ENCODE results near the gene BNC2.
"Not testable (repeated sequence)": the region's sequence is repeated elsewhere in the genome, so short reads cannot be mapped to it uniquely, and the experiment has no call there.

Gene BNC2, protein sequence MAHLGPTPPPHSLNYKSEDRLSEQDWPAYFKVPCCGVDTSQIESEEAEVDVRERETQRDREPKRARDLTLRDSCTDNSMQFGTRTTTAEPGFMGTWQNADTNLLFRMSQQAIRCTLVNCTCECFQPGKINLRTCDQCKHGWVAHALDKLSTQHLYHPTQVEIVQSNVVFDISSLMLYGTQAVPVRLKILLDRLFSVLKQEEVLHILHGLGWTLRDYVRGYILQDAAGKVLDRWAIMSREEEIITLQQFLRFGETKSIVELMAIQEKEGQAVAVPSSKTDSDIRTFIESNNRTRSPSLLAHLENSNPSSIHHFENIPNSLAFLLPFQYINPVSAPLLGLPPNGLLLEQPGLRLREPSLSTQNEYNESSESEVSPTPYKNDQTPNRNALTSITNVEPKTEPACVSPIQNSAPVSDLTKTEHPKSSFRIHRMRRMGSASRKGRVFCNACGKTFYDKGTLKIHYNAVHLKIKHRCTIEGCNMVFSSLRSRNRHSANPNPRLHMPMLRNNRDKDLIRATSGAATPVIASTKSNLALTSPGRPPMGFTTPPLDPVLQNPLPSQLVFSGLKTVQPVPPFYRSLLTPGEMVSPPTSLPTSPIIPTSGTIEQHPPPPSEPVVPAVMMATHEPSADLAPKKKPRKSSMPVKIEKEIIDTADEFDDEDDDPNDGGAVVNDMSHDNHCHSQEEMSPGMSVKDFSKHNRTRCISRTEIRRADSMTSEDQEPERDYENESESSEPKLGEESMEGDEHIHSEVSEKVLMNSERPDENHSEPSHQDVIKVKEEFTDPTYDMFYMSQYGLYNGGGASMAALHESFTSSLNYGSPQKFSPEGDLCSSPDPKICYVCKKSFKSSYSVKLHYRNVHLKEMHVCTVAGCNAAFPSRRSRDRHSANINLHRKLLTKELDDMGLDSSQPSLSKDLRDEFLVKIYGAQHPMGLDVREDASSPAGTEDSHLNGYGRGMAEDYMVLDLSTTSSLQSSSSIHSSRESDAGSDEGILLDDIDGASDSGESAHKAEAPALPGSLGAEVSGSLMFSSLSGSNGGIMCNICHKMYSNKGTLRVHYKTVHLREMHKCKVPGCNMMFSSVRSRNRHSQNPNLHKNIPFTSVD

DNA sequence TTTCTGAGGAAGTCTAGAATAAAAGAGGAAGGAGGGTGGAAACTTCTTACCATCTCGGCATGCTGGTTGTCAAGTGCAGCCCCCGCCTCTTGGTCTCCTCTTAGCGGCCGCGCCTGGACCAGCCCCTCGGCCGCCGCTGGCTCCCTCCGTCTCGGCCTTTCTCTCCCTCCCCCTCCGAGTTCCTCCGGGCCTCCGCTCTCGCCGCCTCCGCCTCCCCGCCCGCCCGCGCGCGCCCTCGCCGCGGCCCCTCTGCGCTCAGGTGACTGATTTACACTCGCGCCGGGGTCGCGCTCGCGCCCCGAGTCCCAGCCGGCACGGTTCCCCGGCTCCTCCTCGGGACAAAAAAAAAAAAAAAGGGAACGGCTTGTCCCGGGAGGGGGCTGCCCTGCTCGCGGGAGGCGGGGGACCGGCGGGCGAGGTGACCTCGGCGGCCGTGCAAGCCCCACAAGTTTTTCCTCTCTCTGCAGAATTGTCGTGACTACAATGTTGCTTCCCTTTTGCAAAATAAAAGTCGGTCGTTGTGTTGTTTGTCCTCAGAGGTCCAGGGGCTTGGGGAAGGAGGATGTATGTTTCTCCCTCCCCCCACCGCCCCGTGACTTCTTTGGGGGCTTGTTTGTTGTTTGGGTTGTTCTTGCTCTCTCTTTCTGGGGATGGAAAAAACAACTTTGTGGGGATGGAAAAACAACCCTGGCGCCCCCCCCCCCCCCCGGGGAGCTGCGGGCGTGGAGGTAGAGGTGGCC is at the start of gene BNC2:
Gene BNC2 (minus strand): TSS at position 75 of the 740 bp plus-strand sequence. CDS start 22 bp downstream, at position 53.
- Mint-ChIP-seq H3K4me1 (peaks cover 40% of the 10 kb centered on the region), H3K36me3 (ENCODE audit: low read depth) (no peaks in the 10 kb centered on the region), H3K27ac (peak within 1 kb of the TSS; percentile 96), H3K4me3 (peak within 1 kb of the TSS; percentile 99), H3K9me3 (no peaks in the 10 kb centered on the region), H3K27me3 (ENCODE audit: low read depth, poor library complexity) (peaks cover 36% of the 10 kb centered on the region)
- TF ChIP-seq, protein P1, sequence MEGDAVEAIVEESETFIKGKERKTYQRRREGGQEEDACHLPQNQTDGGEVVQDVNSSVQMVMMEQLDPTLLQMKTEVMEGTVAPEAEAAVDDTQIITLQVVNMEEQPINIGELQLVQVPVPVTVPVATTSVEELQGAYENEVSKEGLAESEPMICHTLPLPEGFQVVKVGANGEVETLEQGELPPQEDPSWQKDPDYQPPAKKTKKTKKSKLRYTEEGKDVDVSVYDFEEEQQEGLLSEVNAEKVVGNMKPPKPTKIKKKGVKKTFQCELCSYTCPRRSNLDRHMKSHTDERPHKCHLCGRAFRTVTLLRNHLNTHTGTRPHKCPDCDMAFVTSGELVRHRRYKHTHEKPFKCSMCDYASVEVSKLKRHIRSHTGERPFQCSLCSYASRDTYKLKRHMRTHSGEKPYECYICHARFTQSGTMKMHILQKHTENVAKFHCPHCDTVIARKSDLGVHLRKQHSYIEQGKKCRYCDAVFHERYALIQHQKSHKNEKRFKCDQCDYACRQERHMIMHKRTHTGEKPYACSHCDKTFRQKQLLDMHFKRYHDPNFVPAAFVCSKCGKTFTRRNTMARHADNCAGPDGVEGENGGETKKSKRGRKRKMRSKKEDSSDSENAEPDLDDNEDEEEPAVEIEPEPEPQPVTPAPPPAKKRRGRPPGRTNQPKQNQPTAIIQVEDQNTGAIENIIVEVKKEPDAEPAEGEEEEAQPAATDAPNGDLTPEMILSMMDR (IDR thresholded peaks at IDR 0.05): no peak
- peak; percentile 85 for DNase-seq

DNA sequence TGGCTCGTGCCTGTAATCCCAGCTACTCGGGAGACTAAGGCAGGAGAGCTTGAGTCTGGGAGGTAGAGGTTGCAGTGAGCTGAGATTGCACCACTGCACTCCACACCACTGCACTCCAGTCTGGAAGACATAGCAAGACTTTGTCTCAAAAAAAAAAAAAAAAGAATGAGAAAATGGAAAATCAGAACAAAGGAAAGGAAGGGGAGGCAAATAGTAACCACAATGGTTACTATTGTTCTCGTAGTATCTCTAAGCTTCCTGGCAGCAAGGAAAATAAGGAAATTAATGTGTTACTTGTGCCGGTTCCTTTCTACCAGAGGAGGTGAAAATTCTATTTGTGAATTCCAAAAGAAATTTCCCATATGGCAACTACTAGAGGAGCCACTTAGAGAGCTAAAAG is 48.5 kb upstream of the BNC2 start:
- Mint-ChIP-seq H3K9me3 (peaks cover 58% of the 10 kb centered on the region), H3K27me3 (ENCODE audit: low read depth, poor library complexity) (peaks cover 10% of the 10 kb centered on the region), H3K4me3 (no peak overlapping the region), H3K27ac (no peak overlapping the region), H3K36me3 (ENCODE audit: low read depth) (peaks cover 10% of the 10 kb centered on the region), H3K4me1 (no peaks in the 10 kb centered on the region)
- no peak for DNase-seq
- TF ChIP-seq, protein P1 (IDR thresholded peaks at IDR 0.05): no peak

DNA sequence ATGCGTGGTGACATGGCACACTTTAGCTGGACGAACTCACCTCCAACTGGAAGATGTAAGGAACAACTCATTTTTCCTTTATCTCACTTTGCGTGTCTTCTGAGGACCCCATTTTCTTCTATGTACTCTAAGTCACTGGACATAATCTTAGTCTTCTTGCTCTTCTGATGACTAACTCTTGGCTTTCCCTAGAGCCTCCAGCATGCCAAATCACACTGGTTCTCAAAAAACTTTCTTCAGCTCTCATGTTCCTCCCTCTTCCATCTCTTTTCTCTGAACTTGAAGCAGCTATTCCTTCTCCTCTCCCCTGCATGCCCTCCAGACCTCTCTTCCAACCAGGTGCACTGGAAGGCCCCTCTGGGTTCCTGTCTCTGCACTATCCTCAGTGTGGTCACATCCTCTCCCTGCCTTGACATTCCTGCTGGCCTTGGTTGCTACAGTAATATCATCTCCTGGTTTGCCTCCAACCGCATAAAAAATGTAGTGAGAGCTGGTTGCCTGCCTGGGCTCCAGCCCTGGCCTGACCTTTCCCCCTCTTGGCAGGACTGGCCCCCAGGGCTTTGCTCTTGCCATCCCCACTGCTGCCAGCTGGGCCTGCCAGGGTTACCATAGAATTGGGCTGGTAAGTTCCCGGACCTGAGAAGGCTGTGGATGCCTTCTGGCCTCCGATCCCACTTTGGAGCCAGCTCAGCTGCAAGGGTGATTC is 44.8 kb upstream of the BNC2 start:
- Mint-ChIP-seq H3K4me1 (no peaks in the 10 kb centered on the region), H3K27ac (no peak overlapping the region), H3K27me3 (ENCODE audit: low read depth, poor library complexity) (peaks cover 10% of the 10 kb centered on the region), H3K4me3 (no peak overlapping the region), H3K9me3 (peaks cover 27% of the 10 kb centered on the region), H3K36me3 (ENCODE audit: low read depth) (peaks cover 6% of the 10 kb centered on the region)
- no peak for DNase-seq
- TF ChIP-seq, protein P1 (IDR thresholded peaks at IDR 0.05): no peak

DNA sequence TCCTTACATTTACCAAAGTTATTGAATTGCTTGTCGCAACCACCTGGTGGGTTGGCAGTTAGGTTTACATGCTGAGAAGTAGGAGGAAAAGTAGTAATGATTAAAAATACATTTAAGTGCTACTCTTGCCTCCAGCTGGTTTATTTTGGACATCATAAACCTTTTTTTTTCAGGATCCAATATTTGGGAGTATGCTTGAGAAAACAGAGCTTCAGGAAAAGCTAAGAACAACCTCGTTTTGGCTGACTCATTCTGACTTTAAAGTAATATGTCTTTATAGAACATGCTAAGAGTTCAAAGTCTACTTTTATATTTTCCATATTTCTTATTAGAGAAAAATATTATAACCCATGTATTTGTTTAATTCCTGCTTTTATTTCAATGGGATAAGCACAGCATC is 41.7 kb upstream of the BNC2 start:
- no peaks in the 10 kb centered on the region for H3K36me3 Mint-ChIP-seq (ENCODE audit: low read depth)
- H3K4me3 Mint-ChIP-seq: no peak overlapping the region
- H3K9me3 Mint-ChIP-seq: peaks cover 10% of the 10 kb centered on the region
- peaks cover 13% of the 10 kb centered on the region for H3K27me3 Mint-ChIP-seq (ENCODE audit: low read depth, poor library complexity)
- DNase-seq: no peak
- H3K27ac Mint-ChIP-seq: no peak overlapping the region
- H3K4me1 Mint-ChIP-seq: no peaks in the 10 kb centered on the region
- TF ChIP-seq, protein P1 (IDR thresholded peaks at IDR 0.05): no peak

DNA sequence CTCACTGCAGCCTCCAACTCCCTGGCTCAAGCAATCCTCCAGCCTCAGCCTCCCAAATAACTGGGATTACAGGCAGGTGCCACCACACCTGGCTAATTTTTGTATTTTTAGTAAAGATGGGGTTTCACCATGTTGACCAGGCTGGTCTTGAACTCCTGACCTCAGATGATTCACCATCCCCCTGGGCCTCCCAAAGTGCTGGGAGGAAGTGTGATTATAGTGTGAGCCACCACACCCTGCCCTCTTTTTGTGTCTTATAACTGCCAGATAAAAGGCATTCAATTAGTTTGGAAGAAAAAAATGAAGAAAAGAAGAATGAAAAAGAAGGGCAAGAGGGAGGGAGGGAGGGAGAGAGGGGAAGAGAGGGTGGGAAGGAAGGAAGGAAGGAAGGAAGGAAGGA is 37.7 kb upstream of the BNC2 start:
- not testable (repeated sequence) for H3K9me3 Mint-ChIP-seq; H3K36me3 Mint-ChIP-seq (ENCODE audit: low read depth); H3K4me1 Mint-ChIP-seq; H3K4me3 Mint-ChIP-seq; H3K27me3 Mint-ChIP-seq (ENCODE audit: low read depth, poor library complexity); DNase-seq; H3K27ac Mint-ChIP-seq
